Prostate gland (tissue), 2 donors: ENCODE data around the gene HSD11B1L. TPM values are rescaled to one million over a fixed set of nuclear protein-coding genes. Genes with fewer than 3 reads are reported as not detected.

Source experiments
- DNase-seq: peaks from one replicate; pipeline ENCODE4 v3.0.0-alpha.2; 2019; ENCODE audit warnings: low spot score
- H3K27ac ChIP-seq, 2 donors: fragments of 200-600 bp; sonication (generic); 2 replicates each; pipeline ENCODE4 v1.5.1; 2017 to 2019
- H3K27me3 ChIP-seq: fragments of 200-600 bp; sonication (generic); replicated peaks from 2 replicates; pipeline ENCODE4 v1.5.1; 2019; ENCODE audit not compliant: insufficient read depth
- H3K36me3 ChIP-seq, 2 donors: fragments of 200-600 bp; sonication (generic); 1 replicate in 1 of 2; 2 replicates in 1 of 2; pipeline versions ENCODE4 v1.5.1 to v1.8.1; 2017 to 2019
- H3K4me1 ChIP-seq: fragments of 200-600 bp; sonication (generic); replicated peaks from 2 replicates; pipeline ENCODE4 v1.5.1; 2019
- H3K4me3 ChIP-seq, 2 donors: fragments of 200-600 bp; sonication (generic); 2 replicates each; pipeline ENCODE4 v1.5.1; 2017 to 2019
- H3K9me3 ChIP-seq: fragments of 200-600 bp; sonication (generic); 2 replicates; pipeline ENCODE4 v1.5.1; 2017
- CTCF ChIP-seq, 4 experiments: fragments of 200-600 bp in 2 of 4; fragments of 450-650 bp in 2 of 4; sonication (generic) in 2 of 4; IDR thresholded peaks; 1 replicate in 3 of 4; 2 replicates in 1 of 4; pipeline ENCODE4 v1.5.1; 2016 to 2019; ENCODE audit warnings: antibody characterized with exemption in 4 of 4, mild to moderate bottlenecking in 2 of 4, moderate library complexity in 2 of 4
- POLR2A ChIP-seq: fragments of 450-650 bp; IDR thresholded peaks from one replicate; pipeline ENCODE4 v1.6.1; 2016; ENCODE audit warnings: antibody characterized with exemption, mild to moderate bottlenecking
- POLR2AphosphoS5 ChIP-seq: sonication (generic); formaldehyde crosslinking; IDR thresholded peaks from one replicate; pipeline ENCODE4 v1.6.1; 2017; ENCODE audit warnings: antibody characterized with exemption
- WGBS: methylation state at CpG from one replicate; pipeline ENCODE4 v1.1.5; 2018; 5-methylcytosine and 5-hydroxymethylcytosine counted together
- intact Hi-C: fragments of 100-400 bp; cut with DNase I; formaldehyde crosslinking; loops from one replicate; pipeline ENCODE4 v1.14.2; 2022
- total RNA-seq, 2 donors: library from RNA; depleted of rRNA; stranded (reverse); fragments of >200 nt; gene quantifications; one replicate each; pipeline ENCODE4 v1.1.0, GENCODE V29; 2016

Gene HSD11B1L
- total RNA-seq, 2 donors from 2014 or later, result 15.6 to 17.9 TPM

GRCh38 chr19:5695649-5696195, 14.9 kb downstream of the HSD11B1L start:
- intact Hi-C loops, result no loop called here
- Histone ChIP-seq H3K27me3 (no peaks in the 10 kb centered on the region), H3K36me3 (peaks cover 7 to 42% of the 10 kb centered on the region in 2 donors), H3K4me3 (no peak overlapping the region), H3K9me3 (no peaks in the 10 kb centered on the region), H3K4me1 (peaks cover 13% of the 10 kb centered on the region), H3K27ac (no peak overlapping the region)
- DNase-seq, result no peak
- WGBS, result 85% methylated on average over 28 of the region's 28 CpGs
- TF ChIP-seq POLR2AphosphoS5, result no peak
- TF ChIP-seq CTCF (IDR thresholded peaks at IDR 0.05), result no peak
- no peak for TF ChIP-seq POLR2A

- DNase-seq, result no peak
- Histone ChIP-seq H3K27ac (no peak overlapping the region), H3K4me1 (peaks cover 12% of the 10 kb centered on the region), H3K36me3 (peaks cover 7 to 47% of the 10 kb centered on the region in 2 donors), H3K9me3 (no peaks in the 10 kb centered on the region), H3K4me3 (no peak overlapping the region), H3K27me3 (no peaks in the 10 kb centered on the region)
- TF ChIP-seq POLR2A (no peak), CTCF (IDR thresholded peaks at IDR 0.05) (no peak), POLR2AphosphoS5 (no peak)
- WGBS, result 79% methylated on average over 25 of the region's 42 CpGs
- intact Hi-C loops, result no loop called here
Measured at GRCh38 chr19:5696196-5697021, 15.6 kb downstream of the HSD11B1L start.

- H3K27me3 ChIP-seq, result no peaks in the 10 kb centered on the region
- no peak overlapping the region for H3K4me3 ChIP-seq
- 75% methylated on average over 25 of the region's 25 CpGs for WGBS
- H3K36me3 ChIP-seq, result peaks cover 7 to 39% of the 10 kb centered on the region in 2 donors
- intact Hi-C loops, result no loop called here
- peaks cover 4% of the 10 kb centered on the region for H3K4me1 ChIP-seq
- TF ChIP-seq POLR2AphosphoS5 (no peak), POLR2A (no peak), CTCF (IDR thresholded peaks at IDR 0.05) (no peak)
- no peaks in the 10 kb centered on the region for H3K9me3 ChIP-seq
- no peak for DNase-seq
- H3K27ac ChIP-seq, result no peak overlapping the region
Measured at GRCh38 chr19:5697022-5697889, 16.4 kb downstream of the HSD11B1L start.

GRCh38 chr19:5697890-5698634, 17.2 kb downstream of the HSD11B1L start:
- Histone ChIP-seq H3K27me3 (no peaks in the 10 kb centered on the region), H3K27ac (no peak overlapping the region), H3K9me3 (no peaks in the 10 kb centered on the region), H3K4me1 (no peaks in the 10 kb centered on the region), H3K4me3 (no peak overlapping the region), H3K36me3 (peaks cover 7 to 34% of the 10 kb centered on the region in 2 donors)
- no peak for TF ChIP-seq CTCF (IDR thresholded peaks at IDR 0.05)
- TF ChIP-seq POLR2AphosphoS5, result no peak
- TF ChIP-seq POLR2A, result no peak
- intact Hi-C loops, result no loop called here
- WGBS, result 82% methylated on average over 30 of the region's 30 CpGs
- no peak for DNase-seq
